NT2/D1 (cell line): ENCODE measurements around the gene BIRC2.

Source experiments
- YY1 ChIP-seq: IDR thresholded peaks from 2 replicates; pipeline ENCODE4 v1.6.1; 2011; ENCODE audit not compliant: insufficient read length, insufficient read depth
- ZNF274 ChIP-seq: IDR thresholded peaks from 2 replicates; pipeline ENCODE4 v1.6.1; 2011; ENCODE audit warnings: mild to moderate bottlenecking, low read depth, low read length

DNA sequence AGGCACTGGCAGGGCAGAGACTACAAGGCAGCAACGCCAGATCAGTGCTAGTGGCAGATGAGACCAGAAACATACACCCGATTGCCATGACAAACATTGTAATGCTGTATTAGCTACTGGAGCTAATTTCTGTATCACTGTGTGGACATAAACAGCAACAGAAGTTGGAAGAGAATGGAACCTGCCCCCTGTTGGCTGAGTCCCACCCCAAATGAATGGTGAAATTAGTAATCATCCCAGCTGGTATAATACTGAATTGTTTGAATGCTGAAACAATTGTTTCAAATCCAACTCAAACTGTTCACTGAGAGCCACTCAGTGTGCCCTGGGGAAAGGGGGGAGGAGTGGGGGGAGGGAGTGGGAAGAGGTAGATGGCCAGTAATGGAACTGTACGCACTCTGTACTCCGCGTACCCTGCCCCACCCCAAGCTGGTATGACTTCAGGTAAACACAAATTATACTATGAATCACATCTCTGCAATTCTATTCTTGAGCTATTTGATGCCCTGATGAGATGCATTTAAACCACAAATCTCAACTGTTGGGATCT lies 40.9 kb upstream of the BIRC2 start:
- TF ChIP-seq ZNF274: no peak
- TF ChIP-seq YY1: no peak
